ENCODE measurements around the gene EPPIN.

- no peak for TF ChIP-seq CTCF (IDR thresholded peaks at IDR 0.05)
- no peak for TF ChIP-seq POLR2A (IDR thresholded peaks at IDR 0.05)
Observed at GRCh38 chr20:45508068-45508886, 38.9 kb downstream of the EPPIN start.
